Activated T-cell treated with anti-CD3 and anti-CD28 coated beads for 1 hour (primary cell): Measurements from ENCODE around the gene ZNF277.

Experiments used
- DNase-seq: peaks from one replicate; pipeline ENCODE4 v3.0.0-alpha.2; 2020; ENCODE audit warnings: low read depth

The ZNF277 gene

DNA sequence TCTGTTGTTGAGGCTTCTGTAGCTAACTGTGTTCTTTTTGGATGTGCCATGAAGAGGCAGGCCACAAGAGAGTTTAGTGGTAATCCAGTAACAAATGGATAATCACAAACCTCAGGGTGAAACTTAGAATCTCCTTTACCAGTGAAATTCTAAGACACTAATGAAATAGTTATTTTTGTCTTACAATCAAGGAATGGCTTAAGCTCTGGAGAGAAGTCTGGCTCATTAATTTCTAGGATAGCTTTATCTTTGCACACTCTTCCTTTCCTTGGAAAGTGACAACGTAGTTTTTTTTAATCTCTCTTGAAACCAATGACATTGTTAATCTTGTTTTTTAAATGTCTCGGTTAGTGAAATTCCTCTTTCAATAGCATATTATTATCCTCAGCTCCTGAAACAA is 150.1 kb downstream of the ZNF277 start:
- no peak for DNase-seq

DNA sequence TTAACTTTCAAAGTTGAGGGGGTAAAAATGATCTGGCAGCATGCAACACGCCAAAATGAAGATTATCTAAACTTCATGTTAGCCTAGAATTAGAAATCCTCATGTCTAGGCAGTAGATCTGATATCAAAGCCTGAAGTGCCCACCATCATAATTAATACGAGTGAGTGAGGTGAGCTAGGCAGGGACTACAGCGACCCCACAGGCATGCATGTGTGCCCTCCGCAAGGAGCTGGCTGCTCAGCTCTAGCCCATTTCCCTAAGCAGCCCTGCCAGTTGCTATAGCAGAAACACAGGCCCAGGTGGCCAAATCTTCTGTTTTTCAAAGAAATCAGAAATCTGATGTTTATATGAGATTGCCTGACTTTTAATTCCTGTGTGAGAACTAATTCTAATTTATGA is 150.6 kb downstream of the ZNF277 start:
- no peak for DNase-seq

DNA sequence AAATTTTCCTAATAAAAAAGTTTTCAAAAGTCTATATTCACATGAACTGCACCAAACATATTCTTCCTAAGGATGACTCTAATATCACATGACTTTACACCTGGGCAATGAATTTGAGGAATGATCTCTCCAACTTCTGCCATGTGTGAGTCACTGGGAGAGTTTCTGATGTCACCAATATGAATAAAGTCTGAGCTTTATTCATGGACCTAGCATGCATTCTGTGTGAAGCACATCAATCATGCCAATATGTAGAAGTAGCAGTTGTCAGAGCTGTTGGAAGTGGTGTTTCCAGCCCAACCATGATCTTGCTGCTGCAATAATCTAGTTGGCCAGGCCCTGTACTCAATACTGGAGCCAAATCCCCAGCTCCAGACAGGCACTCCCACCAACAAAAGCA is 152.0 kb downstream of the ZNF277 start:
- DNase-seq, result no peak

DNA sequence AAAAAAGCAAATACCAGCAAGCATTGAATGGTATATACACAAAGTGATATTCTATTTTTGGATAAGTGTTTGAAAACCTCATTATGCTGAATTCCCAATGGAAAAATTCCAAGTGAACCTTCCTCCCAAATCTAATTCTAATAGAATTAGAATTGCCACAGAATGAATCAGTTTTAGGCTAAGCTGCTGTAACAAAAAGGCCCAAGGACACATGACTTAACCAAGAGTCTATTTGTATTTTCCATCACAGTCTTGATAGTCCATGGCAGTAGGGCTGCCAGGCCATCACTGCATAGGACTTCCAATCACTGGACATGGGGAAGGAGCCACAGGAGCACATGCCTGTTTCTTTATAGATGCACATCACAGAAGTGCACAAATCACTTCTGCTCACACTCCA is 152.6 kb downstream of the ZNF277 start:
- no peak for DNase-seq

DNA sequence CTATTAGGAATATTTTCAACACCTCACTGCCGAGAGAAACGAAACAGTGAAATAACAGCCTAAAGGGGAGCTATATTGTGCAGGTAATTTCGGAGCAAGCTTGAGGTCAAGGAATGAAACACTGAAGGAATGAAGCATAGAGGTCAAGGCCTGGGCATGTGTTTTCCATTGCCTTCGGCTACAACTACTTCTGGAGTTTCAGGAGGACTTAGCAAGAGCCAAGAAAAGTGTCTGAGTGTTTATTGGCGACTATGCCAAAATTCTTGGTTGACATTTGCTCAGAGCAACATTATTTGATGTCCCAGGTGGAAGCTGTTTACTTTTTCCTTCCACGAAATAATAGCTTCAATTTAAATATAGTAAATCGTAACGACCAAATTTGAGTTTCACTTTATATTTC is 154.2 kb downstream of the ZNF277 start:
- DNase-seq, result no peak

DNA sequence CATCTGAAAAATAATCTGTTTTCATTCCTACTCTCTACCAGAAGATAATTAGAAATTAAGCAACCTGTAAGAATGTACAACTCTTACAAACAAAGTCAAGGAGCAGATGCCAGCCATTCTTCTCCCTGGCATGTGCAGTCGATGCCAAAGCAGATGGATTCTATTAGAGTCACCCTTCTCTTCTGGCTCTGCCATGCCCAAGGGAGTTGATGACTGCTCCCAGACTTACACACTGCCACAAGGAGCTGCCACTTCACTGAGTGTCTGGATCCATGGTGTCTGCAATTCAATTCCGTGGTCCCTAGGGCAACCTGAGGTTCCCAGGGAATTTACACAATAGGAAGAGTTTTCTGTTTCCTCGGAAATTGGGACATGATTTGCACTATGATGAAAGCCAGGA is 154.7 kb downstream of the ZNF277 start:
- no peak for DNase-seq

DNA sequence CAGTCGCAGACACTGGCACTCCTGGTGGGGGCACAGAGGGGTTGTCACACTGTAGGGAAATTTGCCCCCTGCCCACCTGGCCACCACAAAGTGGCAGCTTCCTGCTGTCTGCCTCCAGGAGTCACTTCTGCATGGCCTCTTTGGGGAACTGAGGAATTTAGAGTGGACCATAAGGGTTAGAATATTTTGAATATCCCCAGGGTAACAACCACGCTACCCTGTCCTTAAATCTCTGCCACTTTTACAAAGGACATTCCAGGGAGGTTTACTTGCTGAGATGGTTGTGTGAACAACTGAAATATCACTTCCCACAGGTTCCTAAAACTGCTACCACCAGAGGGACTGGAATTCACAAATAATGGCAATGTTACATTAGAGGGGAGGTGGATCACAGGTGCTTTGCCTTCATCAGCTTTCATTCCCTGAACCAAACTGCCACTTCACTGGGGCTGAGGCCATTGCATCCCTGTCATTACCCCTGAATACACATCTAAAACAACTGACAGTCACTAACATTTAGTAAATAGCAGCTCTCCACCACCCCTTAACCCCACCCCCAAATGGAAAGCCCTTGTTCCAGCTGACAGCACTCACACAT is 155.7 kb downstream of the ZNF277 start:
- no peak for DNase-seq

DNA sequence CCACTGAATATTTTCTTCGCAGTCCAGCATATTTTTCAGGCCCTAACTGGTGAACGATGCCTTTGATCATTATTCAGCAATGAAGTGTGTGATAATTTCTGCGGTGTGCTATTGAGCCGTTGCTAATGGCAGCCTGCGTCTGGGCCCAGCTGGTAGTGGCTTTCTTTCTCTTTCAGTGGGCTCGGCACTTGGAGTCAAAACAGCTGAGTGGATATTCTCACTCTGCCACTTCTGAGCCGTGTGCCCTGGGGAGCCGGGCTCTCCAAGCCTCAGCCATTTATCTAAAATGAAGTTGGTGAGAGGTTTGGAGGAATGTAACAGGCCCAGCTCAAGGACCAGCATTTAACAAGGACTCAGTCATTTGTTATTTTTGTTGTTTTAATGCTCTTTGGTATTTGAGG is 156.2 kb downstream of the ZNF277 start:
- DNase-seq, result no peak

DNA sequence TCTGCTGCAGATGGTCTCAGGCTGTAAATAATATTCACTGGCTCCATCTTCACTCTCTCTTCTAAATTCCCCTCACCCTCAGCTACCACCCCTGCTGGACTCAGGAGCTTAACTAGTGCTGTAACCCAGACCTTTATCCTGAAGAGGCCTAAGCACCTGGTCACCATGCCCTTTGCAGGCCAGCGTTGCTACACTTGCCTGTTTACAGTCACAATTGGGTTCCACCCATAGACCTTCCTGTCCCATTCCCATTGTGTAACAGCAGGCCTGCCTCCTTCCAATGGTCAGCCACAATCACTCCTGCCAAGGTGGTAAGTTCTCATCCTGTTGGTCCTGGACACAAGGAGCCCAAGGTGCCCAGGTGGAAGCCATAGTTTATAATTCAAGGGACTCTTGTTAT is 157.9 kb downstream of the ZNF277 start:
- DNase-seq, result no peak

DNA sequence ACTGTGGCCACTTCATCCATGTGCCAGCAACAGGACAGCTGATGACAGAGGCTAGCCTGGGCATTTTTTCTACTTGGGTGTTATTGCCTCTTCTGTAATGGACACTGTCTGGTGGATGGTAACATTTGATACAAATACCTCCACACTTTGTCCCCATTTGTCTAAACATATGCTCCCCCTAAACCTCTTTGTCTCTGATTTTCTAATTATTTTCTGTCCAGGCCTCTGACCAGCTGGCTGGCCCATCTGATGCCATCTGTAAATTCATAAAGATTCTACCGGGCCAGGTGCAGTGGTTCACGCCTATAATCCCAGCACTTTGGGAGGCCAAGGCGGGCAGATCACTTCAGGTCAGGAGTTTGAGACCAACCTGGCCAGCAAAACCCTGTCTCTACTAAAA is 159.1 kb downstream of the ZNF277 start:
- DNase-seq, result no peak

DNA sequence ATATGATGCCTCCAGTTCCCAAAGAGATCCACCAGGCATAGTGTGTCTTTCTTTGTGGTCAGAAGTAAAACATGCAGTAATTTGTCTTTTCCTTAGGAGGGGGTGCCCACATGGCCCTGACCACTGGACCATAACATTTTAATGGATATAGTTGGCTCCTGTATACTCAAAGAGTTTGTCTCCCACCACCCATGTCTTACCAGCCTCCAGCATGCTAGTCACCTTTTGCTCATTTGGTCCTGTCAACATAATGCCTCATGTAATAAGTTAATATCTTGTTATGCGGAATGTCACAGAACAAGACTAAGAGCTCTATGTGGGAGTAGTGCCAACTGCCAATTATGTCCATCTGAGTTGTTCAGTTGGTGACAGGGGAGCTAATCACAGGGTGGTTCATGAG is 160.4 kb downstream of the ZNF277 start:
- no peak for DNase-seq

DNA sequence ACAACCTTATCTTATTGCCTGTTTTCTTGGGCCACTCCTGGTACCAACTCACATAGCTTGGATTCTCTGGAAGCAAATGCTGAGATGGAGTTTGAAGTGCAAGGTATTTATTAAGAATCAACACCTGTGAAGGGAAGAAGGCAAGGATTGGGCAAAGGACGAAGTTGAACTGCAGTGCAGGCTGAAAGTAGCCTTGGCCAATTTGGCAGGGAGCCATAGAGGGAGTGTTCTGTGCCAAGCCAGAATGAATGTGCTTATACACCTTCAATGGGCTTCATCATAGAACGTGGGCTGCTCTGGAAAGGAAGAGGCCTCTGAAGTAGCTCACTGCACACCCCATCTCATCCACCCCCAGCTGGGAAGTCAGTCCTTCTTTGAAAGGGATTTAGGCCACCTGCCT is 163.9 kb downstream of the ZNF277 start:
- no peak for DNase-seq

DNA sequence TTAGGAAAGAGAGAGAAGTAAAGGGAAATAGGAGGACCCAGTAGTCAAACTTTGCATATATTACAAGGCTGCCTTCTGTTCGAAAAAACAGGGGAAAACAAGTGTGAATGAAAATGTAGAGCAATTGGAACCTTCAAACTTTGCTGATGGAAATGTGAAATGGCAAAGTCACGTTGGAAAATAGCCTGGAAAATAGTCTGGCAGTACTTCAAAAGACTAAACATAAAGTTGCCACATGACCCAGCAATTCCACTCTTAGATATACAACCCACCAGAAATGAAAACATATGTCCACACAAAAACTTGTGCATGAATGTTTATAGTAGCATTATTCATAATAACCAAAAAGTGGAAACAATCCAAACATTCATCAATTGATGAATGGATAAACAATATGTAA is 165.2 kb downstream of the ZNF277 start:
- no peak for DNase-seq

DNA sequence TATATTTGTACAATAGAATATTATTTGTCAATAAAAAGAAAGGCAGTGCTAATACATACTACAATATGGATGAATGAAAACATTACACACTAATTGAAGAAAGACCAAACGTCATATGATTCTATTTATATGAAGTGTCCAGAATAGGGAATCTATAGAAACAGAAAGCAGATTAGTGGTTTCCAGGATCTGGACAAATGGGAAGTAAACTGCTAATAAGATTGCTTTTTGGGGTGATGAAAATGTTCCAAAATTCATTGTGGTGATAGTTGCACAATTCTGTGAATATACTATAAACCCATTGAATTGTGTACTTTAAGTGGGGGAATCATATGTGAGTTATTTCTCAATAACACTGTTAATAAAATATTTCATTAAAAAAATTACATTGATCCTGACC is 165.6 kb downstream of the ZNF277 start:
- no peak for DNase-seq

DNA sequence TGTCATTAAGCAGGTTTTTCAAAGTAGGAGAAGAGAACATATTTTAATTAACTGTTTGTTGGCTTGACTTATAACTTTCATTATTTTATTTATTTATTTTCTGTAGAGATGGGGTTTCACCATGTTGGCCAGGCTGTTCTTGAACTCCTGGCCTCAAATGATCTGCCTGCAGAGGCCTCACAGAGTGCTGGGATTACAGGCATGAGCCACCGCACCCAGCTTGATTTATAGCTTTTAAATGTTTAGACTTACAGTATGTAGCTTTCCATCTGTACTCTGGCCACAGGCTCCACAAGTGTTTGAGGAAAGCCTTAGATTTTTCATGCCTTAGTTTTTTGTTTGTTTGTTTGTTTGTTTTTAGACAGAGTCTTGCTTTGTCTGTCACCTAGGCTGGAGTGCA is 171.1 kb downstream of the ZNF277 start:
- DNase-seq, result no peak

DNA sequence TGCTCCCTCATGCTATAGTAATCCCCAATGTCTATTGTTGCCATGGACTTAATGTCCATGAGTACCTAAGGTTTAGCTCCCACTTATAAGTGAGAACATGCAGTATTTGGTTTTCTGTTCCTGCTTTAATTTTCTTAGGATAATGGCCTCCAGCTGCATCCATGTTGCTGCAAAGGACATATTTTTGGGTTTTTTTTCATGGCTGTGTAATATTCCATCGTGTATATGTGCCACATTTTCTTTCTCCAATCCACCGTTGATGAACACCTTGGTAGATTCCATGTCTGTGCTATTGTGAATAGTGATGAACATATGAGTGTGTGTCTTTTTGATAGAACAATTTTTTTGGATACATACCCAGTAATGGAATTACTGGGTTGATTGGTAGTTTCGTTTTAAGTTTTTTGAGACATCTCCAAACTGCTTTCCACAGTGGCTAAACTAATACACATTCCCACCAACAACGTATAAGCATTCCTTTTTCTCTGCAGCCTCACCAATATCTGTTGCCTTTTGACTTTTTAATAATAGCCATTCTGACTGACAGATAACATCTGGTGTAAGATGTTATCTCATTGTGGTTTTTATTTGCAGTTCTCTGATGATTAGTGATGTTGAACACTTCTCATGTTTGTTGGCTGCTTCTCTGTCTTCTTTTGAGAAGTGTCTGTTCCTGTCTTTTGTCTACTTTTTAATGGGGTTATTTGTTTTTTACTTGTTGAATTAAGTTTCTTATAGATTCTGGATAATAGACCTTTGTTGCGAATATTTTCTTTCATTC is 175.0 kb downstream of the ZNF277 start:
- DNase-seq, result no peak

DNA sequence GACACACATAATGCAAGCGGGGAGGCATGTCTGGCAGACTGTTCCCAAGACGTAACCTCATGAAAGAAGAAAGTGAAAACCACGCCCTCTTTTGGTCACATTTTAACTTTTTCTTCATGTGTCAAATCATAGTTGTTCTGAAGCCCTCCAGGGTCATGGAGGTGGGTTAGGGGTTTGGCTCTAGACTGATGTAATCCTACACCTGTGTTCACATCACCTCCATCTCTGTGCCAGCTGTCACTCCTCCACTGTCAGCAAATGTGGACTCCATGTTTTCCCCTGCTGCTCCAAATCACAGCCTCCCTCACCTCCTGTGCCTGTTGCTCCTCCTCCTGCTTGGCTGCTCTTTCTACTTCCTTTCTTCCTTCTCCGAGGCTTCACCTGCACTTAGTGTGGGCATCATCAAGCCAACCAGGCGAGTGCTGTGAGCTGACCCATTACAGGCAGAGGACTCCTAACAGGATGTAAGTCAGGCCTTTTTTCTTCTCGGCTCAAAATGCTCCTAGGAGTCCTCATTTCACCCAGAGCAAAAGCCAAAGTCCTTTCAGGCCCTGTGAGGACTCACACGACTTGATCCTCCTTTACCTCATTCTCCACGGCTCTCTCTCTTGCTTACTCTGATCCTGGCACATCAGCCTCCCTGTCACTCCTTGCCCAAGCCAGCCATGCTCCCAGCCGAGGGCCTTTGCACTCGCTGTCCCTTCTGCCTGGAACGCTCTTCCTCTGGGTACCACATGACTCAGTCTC is 177.3 kb downstream of the ZNF277 start:
- DNase-seq, result no peak

DNA sequence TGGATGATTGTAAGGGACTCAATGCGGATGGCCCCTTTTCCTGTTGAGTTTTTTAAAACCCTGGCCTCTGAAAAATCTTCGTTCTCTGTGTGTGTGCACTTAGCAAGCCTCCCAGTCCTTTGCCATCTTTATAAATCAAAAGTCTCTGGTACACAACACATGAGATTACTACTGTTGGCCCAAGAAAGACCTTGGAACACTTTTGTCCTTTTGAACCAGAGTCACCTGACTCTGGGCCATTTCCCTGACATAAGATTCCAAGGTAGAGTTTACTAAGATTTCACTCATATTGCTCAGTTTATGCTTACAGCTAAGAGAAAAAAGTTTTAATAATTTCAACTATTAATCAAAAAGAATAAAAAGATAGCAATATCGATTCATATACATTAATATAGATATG is 179.0 kb downstream of the ZNF277 start:
- DNase-seq, result no peak

DNA sequence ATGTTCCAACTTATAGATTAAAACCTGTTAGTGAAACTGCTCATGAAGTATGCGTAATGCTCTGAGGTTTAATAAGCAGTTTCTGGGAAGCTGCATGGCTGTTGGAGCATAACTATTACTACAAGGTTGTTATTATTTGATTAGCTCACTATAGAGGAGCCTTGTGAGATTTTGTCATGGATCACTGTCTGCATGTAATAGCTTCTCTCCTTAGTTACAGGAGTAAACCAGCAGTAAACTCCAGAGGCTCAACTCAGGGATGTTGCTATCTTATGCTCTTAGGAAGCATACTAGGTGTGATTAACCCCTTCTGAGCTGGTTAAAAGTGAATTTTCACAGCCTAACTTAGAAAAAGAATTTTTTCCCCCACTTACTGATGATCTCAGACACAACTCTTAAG is 180.1 kb downstream of the ZNF277 start:
- no peak for DNase-seq

DNA sequence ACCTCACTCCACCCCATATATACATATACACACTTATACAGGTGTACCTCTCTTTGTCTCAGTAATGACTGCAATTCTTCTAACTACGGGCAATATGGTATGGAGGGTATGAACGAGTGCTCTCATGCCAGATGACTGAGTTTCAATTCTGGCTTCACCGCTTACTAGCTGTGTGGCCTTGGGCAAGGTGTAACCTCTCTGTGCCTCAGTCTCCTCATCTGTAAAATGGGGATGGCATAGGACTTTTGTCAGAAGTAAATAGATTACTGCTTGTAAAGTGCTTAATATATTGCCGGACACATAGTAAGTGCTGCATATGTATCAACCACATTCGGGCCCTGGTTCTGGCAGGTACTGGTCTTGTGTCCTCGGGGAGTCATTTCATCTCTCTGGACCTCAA is 183.7 kb downstream of the ZNF277 start:
- no peak for DNase-seq

DNA sequence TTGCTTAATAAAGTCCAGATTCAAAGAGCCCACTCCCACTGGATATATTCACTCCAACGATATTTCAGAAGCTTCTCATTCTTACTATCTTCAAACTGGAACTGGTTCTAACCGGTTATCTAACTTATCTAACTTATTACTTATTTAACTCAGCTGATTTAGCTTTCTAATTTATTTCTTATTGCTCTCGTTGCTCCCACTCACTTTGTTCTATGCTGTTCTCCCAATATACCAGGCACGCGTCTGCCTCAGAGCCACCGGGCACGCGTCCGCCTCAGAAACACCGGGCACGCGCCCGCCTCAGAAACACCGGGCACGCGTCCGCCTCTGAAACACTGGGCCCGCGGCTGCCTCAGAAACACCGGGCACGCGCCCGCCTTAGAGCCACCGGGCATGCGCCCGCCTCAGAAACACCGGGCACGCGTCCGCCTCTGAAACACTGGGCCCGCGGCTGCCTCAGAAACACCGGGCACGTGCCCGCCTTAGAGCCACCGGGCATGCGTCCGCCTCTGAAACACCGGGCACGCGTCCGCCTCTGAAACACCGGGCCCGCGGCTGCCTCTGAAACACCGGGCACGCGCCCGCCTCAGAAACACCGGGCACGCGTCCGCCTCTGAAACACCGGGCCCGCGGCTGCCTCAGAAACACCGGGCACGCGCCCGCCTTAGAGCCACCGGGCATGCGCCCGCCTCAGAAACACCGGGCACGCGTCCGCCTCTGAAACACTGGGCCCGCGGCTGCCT is 184.8 kb downstream of the ZNF277 start:
- peak; percentile 35 for DNase-seq

DNA sequence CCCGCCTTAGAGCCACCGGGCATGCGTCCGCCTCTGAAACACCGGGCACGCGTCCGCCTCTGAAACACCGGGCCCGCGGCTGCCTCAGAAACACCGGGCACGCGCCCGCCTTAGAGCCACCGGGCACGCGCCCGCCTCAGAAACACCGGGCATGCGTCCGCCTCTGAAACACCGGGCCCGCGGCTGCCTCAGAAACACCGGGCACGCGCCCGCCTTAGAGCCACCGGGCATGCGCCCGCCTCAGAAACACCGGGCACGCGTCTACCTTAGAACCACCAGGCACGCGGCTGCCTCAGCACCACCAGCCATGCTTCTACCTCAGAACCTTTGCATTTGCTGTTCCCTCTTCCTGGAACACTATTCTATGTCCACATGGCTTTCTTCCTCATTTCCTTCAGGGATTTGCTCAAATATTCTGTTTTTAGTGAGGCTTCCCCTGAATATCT is 185.4 kb downstream of the ZNF277 start:
- DNase-seq, result peak; percentile 50
